ENCODE data around the gene CCNA2. TPM values are rescaled to one million over a fixed set of nuclear protein-coding genes. Genes with fewer than 3 reads are reported as not detected.
A peak's percentile ranks its signal among the peaks of the same experiment; 100 is the strongest.

The CCNA2 gene
- 1 to 10 TPM; 1.3 to 3.8 (median 1.8) TPM for total RNA-seq

- Histone ChIP-seq H3K4me3 (peak within 1 kb of the TSS; percentile 56 to 77 (median 61)), H3K27me3 (no peaks in the 10 kb centered on the region), H3K9me3 (no peaks in the 10 kb centered on the region), H3K36me3 (no peaks in the 10 kb centered on the region), H3K27ac (peak within 1 kb of the TSS; percentile 78 to 82), H3K4me1 (peaks cover 0 to 5% of the 10 kb centered on the region in 2 donors)
- peak; percentile 94 to 95 for DNase-seq (ENCODE audit: low spot score in 2 of 2)
- intact Hi-C loops (cut with DNase I; ENCODE audit: low total_unique reads), result no loop called here
- TF ChIP-seq POLR2AphosphoS5 (IDR thresholded peaks at IDR 0.05), result peak; percentile 57 to 73 (median 66)
- no peak for TF ChIP-seq POLR2A (IDR thresholded peaks at IDR 0.05)
These were observed at the start of gene CCNA2 for GRCh38 chr4:121823505-121824170. CCNA2 (minus strand) TSS chr4:121823883; CDS start chr4:121823628, 255 bp downstream.

GRCh38 chr4:121869841-121870822 lies 46.4 kb upstream of the CCNA2 start, which contains the start of gene BBS7:
BBS7 (minus strand) TSS chr4:121870474; CDS start chr4:121870313, 161 bp downstream.
- Histone ChIP-seq H3K4me3 (peak within 1 kb of the TSS; percentile 68 to 78 (median 75)), H3K27ac (peak within 1 kb of the TSS; percentile 86 to 89), H3K27me3 (no peaks in the 10 kb centered on the region), H3K9me3 (no peaks in the 10 kb centered on the region), H3K4me1 (no peaks in the 10 kb centered on the region), H3K36me3 (peaks cover 3% of the 10 kb centered on the region)
- peak; percentile 92 to 95 for DNase-seq (ENCODE audit: low spot score in 2 of 2)
- intact Hi-C loops (cut with DNase I; ENCODE audit: low total_unique reads), result no loop called here
- TF ChIP-seq POLR2A (IDR thresholded peaks at IDR 0.05) (peak; percentile 48), POLR2AphosphoS5 (IDR thresholded peaks at IDR 0.05) (peak in 2 of 3 donors; percentile 70 to 72)
- TF ChIP-seq, protein P1, sequence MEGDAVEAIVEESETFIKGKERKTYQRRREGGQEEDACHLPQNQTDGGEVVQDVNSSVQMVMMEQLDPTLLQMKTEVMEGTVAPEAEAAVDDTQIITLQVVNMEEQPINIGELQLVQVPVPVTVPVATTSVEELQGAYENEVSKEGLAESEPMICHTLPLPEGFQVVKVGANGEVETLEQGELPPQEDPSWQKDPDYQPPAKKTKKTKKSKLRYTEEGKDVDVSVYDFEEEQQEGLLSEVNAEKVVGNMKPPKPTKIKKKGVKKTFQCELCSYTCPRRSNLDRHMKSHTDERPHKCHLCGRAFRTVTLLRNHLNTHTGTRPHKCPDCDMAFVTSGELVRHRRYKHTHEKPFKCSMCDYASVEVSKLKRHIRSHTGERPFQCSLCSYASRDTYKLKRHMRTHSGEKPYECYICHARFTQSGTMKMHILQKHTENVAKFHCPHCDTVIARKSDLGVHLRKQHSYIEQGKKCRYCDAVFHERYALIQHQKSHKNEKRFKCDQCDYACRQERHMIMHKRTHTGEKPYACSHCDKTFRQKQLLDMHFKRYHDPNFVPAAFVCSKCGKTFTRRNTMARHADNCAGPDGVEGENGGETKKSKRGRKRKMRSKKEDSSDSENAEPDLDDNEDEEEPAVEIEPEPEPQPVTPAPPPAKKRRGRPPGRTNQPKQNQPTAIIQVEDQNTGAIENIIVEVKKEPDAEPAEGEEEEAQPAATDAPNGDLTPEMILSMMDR (IDR thresholded peaks at IDR 0.05), result no peak

GRCh38 chr4:121863799-121864198 lies 40.1 kb upstream of the CCNA2 start:
- no peaks in the 10 kb centered on the region for H3K9me3 ChIP-seq
- intact Hi-C loops (cut with DNase I; ENCODE audit: low total_unique reads), result no loop called here

DNA sequence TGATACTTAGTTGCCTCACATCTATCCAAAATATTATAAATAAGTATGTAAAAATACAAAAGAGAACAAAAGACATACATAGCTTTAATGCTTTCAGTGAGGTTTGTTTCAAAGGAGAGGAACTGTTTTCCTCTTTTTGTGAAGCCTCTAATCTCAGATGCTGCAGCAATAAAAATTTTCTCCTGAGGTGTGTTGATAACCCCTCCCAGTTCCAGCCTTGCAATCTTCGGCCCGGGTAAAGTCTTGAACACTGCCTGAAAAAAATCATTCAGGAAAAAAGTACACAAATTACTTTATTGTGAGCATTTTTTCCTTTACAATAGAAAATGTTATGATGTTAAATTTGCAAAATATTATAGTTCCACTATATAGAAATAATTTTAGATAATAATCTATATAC lies 37.7 kb upstream of the CCNA2 start:
- Histone ChIP-seq H3K9me3 (no peaks in the 10 kb centered on the region), H3K36me3 (peaks cover 5% of the 10 kb centered on the region), H3K4me1 (no peaks in the 10 kb centered on the region)

More at GRCh38 chr4:121863799-121864198, 40.1 kb upstream of the CCNA2 start:
- Histone ChIP-seq H3K36me3 (peaks cover 5% of the 10 kb centered on the region), H3K4me1 (no peaks in the 10 kb centered on the region), H3K4me3 (no peak overlapping the region), H3K27ac (no peak overlapping the region), H3K27me3 (no peaks in the 10 kb centered on the region)
- no peak for DNase-seq (ENCODE audit: low spot score in 2 of 2)
- TF ChIP-seq POLR2AphosphoS5 (IDR thresholded peaks at IDR 0.05) (no peak), POLR2A (IDR thresholded peaks at IDR 0.05) (no peak)
- TF ChIP-seq, protein P1 (IDR thresholded peaks at IDR 0.05), result no peak

GRCh38 chr4:121860121-121860520 lies 36.4 kb upstream of the CCNA2 start:
- DNase-seq (ENCODE audit: low spot score in 2 of 2), result no peak
- H3K27ac ChIP-seq, result no peak overlapping the region
- no peaks in the 10 kb centered on the region for H3K4me1 ChIP-seq
- TF ChIP-seq, protein P1 (IDR thresholded peaks at IDR 0.05), result no peak
- TF ChIP-seq POLR2A (IDR thresholded peaks at IDR 0.05) (no peak), POLR2AphosphoS5 (IDR thresholded peaks at IDR 0.05) (no peak)
- peaks cover 5% of the 10 kb centered on the region for H3K36me3 ChIP-seq
- H3K27me3 ChIP-seq, result no peaks in the 10 kb centered on the region
- no peak overlapping the region for H3K4me3 ChIP-seq
- H3K9me3 ChIP-seq, result no peaks in the 10 kb centered on the region
- intact Hi-C loops (cut with DNase I; ENCODE audit: low total_unique reads), result no loop called here

More for the DNA sequence above, 37.7 kb upstream of the CCNA2 start:
- Histone ChIP-seq H3K27ac (no peak overlapping the region), H3K4me3 (no peak overlapping the region), H3K27me3 (no peaks in the 10 kb centered on the region)
- no peak for DNase-seq (ENCODE audit: low spot score in 2 of 2)
- TF ChIP-seq, protein P1 (IDR thresholded peaks at IDR 0.05), result no peak
- TF ChIP-seq POLR2AphosphoS5 (IDR thresholded peaks at IDR 0.05) (no peak), POLR2A (IDR thresholded peaks at IDR 0.05) (no peak)
- intact Hi-C loops (cut with DNase I; ENCODE audit: low total_unique reads), result no loop called here

Measured in breast epithelium (tissue), 4 donors.